ENCODE data around the gene XPA.
"Not testable (repeated sequence)": the region's sequence is repeated elsewhere in the genome, so short reads cannot be mapped to it uniquely, and the experiment has no call there.

The XPA gene

GRCh38 chr9:97696803-97697601, at the start of gene XPA:
TSS of gene XPA (minus strand) at chr9:97697340. CDS start at chr9:97697292, 48 bp downstream.
- peak; percentile 90 for DNase-seq

- DNase-seq: no peak
Measured at GRCh38 chr9:97744710-97745708, 47.9 kb upstream of the XPA start.

DNA sequence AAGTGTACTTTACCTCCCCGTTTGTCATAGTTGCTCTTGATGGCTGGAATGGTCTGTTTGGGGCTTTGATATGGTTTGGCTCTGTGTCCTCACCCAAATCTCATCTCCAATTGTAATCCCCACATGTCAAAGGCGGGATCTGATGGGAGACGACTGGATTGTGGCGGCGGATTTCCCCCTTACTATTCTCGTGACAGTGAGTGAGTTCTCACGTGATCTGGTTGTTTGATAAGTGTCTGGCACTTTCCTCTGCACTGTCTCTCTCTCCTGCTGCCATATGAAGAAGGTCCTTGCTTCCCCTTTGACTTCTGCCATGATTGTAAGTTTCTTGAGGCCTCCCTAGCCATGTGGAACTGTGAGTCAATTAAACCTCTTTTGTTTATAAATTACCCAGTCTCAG, 46.9 kb upstream of the XPA start:
- DNase-seq: not testable (repeated sequence)

GRCh38 chr9:97742545-97742944, 45.4 kb upstream of the XPA start:
- DNase-seq: no peak

- no peak for DNase-seq
Measured at GRCh38 chr9:97741947-97742346, 44.8 kb upstream of the XPA start.

- peak; percentile 38 for DNase-seq
Measured at GRCh38 chr9:97740848-97741821, 44.0 kb upstream of the XPA start.

GRCh38 chr9:97737429-97737828, 40.3 kb upstream of the XPA start:
- DNase-seq: no peak

DNA sequence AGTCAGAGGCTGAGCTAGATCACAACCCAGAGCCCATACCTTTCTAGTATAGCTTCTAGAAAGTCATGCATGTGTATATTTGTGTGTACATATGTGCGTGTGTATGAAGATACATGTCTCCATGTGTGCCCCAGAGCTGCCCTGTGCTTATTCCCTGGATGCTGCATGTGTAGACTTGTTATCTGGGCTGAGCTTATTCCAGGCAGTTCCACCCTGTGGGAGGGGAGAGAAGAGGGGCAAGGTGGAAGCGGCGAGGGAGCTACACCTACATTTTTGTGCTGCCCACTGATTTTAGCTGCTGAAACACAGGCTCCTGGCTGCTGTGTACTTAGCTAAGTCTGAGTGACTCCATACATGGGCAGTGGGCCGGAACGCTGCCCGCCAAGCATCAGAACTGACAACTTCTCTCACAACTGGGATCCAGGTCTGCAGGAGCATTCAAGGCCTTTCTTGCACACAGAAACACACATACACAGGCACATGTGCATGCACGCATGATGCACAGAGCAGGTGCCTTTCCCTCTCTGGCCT, 38.0 kb upstream of the XPA start:
- no peak for DNase-seq

DNA sequence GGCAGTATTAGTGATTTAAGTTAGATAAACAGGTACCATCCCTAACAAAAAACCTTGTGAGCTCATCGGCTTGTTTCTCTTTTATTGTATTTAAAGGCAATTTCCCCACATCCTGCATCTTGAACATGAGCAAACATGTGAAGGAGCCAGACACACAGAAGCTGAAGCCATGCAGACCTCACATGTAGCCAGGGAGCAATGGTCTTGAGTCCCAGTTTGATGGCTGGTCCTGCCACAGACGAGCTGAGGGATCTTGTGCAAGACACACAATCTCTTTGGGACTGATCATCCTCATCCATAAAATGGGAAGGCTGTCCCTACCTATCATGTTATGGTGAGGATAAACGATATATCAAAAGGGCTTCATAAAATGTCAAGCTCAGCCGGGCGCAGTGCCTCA, 29.6 kb upstream of the XPA start:
- no peak for DNase-seq

GRCh38 chr9:97723819-97724218, 26.7 kb upstream of the XPA start:
- DNase-seq: no peak

GRCh38 chr9:97722331-97722730, 25.2 kb upstream of the XPA start:
- no peak for DNase-seq

GRCh38 chr9:97721396-97721795, 24.3 kb upstream of the XPA start:
- no peak for DNase-seq

- DNase-seq: no peak
Measured at GRCh38 chr9:97717866-97718265, 20.7 kb upstream of the XPA start.

DNA sequence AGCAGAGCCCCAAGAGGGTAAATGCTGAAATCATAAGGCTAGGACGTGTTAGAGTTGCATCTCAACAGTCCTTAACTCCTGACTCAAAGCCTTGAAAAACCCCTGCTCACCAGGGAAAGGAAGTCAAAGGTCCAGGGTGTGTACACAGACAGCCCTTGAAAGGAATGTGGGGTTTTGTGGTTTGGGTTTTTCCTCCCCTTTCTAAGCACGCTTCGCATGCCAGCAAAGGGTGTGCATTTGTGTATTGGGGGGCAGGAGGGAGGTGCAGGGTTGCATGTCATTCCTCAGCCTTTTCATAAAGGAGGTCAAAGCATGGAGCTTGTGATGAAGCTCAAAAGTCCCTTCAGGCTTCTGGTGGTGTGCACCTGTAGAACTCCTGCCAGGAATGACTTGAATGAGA, 17.3 kb upstream of the XPA start:
- no peak for DNase-seq

GRCh38 chr9:97711223-97711626, 14.1 kb upstream of the XPA start:
- no peak for DNase-seq

GRCh38 chr9:97710356-97711222, 13.4 kb upstream of the XPA start:
- peak; percentile 34 for DNase-seq

GRCh38 chr9:97706246-97706645, 9.1 kb upstream of the XPA start:
- no peak for DNase-seq

GRCh38 chr9:97705354-97705950, 8.3 kb upstream of the XPA start:
- DNase-seq: no peak

DNA sequence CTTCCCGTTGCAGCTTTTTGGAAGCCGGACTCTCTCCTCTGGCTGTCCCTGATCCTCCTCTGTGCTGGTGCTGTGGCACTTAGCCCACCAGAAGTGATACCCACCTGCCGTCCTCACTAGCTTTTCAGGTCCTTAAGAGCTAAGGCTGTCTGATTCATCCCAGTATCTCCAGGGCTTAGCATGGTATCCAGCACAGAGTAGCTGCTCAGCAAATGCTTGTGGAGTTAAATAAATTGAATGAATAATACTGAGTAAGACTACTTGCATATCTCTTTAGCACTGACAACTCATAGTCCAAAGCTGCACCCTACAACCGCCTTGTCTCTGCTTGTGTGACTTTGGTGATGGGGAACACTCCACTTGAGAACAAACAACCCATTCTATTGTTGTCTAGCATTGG, 7.7 kb upstream of the XPA start:
- DNase-seq: no peak

DNA sequence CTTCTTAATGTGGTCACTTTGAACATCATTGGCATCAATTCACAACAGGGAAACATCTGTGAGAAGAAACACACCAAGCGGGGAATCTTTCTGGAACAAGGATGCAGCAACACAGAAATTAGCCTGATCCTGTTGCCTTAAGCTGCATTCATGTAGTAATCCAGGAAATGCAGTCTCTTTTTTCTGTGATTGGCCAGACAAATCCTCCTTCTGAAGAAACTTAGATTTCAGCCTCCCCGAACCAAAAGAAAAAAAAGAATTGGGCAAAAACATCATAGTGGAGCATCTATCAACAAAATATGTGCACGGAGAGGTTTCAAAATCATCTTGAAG, 7.2 kb upstream of the XPA start:
- DNase-seq: no peak

Data from NCI-H2029 (cell line).